Brain microvascular endothelial cell (primary cell): Measurements from ENCODE around the gene WDR82.

ENCODE experiments used
- DNase-seq: peaks from one replicate; pipeline ENCODE4 v3.0.0-alpha.2; 2020
- H3K27ac ChIP-seq: fragments of 250-450 bp; sonication (Bioruptor Pico); 2 replicates; pipeline ENCODE4 v1.5.1; 2020; ENCODE audit warnings: mild to moderate bottlenecking, moderate library complexity
- H3K27me3 ChIP-seq: fragments of 250-450 bp; sonication (Bioruptor Pico); replicated peaks from 2 replicates; pipeline ENCODE4 v1.5.1; 2020; ENCODE audit warnings: mild to moderate bottlenecking
- H3K36me3 ChIP-seq: fragments of 250-450 bp; sonication (Bioruptor Pico); replicated peaks from 2 replicates; pipeline ENCODE4 v1.5.1; 2020; ENCODE audit warnings: mild to moderate bottlenecking
- H3K4me3 ChIP-seq: 2 replicates; pipeline ENCODE4 v1.5.1; 2011; ENCODE audit warnings: low read depth, mild to moderate bottlenecking, control low read depth, low read length, moderate library complexity
- CTCF ChIP-seq: IDR thresholded peaks from 2 replicates; pipeline ENCODE4 v1.5.1; 2011; ENCODE audit warnings: low read depth, mild to moderate bottlenecking, moderate library complexity, low read length, control low read depth, inconsistent platforms; ENCODE audit errors: missing control alignments
- in situ Hi-C: cut with HindIII; loops from 2 replicates; pipeline ENCODE4 v1.10.0; 2017; ENCODE audit warnings: low sequenced_read_pairs, low pct_ligation_motif_present

WDR82 gene

GRCh38 chr3:52298149-52299098 lies 20.0 kb upstream of the WDR82 start:
- H3K4me3 ChIP-seq: no peak overlapping the region

DNA sequence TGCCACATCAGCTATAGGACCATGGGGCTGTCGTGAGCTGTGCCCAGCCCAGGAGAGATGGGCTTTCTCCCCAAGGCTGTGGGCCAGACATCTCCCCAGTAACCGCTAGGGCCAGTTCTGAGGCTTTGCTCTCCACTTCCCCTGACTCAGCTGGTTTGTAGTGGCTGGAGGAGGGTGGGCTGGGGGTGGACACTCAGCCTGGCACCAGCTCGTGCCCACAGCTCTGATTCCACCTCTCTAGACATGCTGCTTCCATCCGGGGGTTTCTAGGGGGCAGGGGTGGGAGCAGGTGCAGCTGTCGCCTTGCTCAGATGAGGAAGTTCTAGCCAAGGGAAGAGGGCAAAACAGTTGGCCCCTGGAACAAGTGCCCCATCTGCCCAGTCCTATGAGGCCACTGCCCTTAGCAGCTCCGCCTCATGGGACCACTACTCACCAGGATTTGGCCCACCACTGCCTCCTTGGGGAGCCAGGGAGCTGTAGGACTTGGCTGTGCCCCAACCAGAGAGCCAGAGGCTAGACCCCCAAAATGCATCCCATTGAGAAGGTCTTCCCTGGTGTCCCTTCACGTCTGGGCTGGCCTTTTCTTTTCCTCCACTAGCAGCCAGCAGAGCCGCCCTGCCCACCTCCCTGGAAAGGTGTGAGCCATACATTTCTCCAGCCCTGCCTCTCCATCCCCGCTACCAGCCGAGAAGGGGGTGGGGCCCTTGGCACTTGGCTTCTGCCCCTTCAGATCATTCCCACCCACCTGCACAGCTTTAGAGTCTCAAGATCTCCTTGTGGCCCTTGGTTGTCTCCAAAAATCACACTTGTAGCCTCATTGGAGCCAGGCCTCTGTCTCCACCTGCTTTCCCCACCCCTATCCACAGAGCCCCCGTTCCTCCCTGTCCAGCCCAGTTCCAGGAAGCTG lies 19.0 kb upstream of the WDR82 start:
- in situ Hi-C loops: no loop called here

More at GRCh38 chr3:52298149-52299098, 20.0 kb upstream of the WDR82 start:
- peak; percentile 12 for TF ChIP-seq CTCF
- no peak for DNase-seq
- Histone ChIP-seq H3K36me3 (no peaks in the 10 kb centered on the region), H3K27me3 (no peaks in the 10 kb centered on the region), H3K27ac (no peak overlapping the region)
- in situ Hi-C loops: no loop called here

GRCh38 chr3:52295671-52296208 lies 17.3 kb upstream of the WDR82 start:
- in situ Hi-C loops: no loop called here
- TF ChIP-seq CTCF: no peak
- no peak for DNase-seq
- Histone ChIP-seq H3K36me3 (peaks cover 8% of the 10 kb centered on the region), H3K27ac (no peak overlapping the region), H3K4me3 (no peak overlapping the region), H3K27me3 (no peaks in the 10 kb centered on the region)

More for the DNA sequence above, 19.0 kb upstream of the WDR82 start:
- H3K36me3 ChIP-seq: peaks cover 3% of the 10 kb centered on the region
- no peak for TF ChIP-seq CTCF
- no peak overlapping the region for H3K27ac ChIP-seq
- no peak overlapping the region for H3K4me3 ChIP-seq
- no peaks in the 10 kb centered on the region for H3K27me3 ChIP-seq
- DNase-seq: no peak

DNA sequence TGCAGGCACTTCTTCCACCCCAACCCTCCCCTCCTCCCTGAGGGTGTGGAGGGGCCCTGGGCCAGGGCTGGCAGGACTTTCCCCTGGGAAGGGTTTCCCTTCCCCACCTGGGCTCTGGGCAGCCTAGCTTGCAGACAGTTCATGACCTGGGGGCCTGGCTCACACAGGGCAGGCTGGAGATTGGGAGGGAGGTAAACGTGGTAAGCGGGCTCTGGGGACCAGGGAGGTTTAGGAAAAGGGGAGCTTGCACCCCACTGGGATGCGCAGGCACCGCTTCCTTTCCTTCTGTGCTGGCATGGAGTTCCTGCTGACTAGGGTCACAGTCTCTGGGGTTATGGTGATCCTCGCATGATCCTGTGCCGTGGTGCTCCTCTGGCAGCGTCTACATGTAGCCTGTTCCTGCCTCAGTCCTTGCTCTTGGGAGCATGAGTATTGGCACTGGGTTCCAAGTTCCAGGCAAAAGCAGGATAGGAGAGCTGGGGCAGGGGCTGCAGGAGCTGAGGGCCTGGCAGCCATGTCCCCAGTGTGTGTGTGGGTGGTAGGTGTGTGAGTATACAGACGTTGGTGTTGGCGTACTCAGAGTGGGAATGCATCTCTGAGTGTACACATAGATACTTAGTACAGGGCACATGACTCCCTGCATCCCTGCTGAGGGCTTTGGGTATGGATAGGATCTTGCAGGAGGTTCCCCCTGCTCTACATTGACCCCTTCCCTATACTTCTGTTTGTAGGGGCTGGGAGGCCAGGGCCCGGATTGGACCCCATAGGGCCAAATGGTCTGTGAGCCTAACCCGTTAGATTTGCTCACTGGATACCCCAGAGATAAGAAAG lies 16.1 kb upstream of the WDR82 start:
- no peak overlapping the region for H3K4me3 ChIP-seq
- peaks cover 8% of the 10 kb centered on the region for H3K36me3 ChIP-seq
- no peak for TF ChIP-seq CTCF
- DNase-seq: no peak
- no peaks in the 10 kb centered on the region for H3K27me3 ChIP-seq
- in situ Hi-C loops: no loop called here
- H3K27ac ChIP-seq: no peak overlapping the region

DNA sequence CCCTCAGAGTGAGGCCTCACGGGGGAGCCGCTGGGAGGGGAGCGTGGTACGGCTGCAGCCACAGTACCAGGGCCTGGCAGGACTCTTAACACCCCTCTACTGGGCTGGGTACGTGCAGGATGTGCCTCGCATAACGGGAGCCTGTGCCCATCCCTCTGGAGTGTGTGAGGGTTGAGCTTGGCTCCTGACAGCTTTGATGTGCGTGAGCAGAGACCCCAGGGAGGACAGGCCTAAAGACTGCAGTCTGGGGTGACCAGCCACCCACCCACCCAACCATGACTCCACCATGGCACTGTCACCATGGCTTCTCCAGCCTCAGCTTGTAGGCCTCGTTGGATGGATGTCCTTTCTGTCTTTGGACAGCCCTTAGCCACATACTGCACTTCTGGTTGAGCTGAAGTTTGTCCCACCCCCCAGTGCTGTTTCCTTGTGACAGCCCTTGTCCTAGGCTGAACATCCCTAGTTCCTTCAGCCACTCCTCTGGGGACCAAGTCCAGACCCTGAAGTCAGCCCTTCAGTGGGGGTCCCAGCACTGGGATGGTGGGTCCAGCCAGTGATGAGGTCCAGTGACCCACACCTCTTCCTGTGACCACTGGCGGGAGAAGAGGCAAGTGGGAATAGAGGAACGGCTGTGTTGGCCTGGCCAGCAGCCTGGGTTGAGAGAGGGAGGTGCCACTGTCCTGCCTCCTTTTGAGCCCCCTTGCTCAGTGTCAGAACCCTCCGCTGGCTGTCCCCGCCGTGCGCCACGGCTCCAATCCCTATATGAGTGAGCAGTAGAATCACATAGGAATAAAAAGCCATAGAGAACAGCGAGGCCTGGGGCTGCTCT lies 15.3 kb upstream of the WDR82 start:
- H3K27me3 ChIP-seq: no peaks in the 10 kb centered on the region
- no peak for TF ChIP-seq CTCF
- no peak overlapping the region for H3K4me3 ChIP-seq
- in situ Hi-C loops: no loop called here
- no peak overlapping the region for H3K27ac ChIP-seq
- DNase-seq: no peak
- H3K36me3 ChIP-seq: peaks cover 8% of the 10 kb centered on the region
